K562 (cell line): ENCODE data around the gene ARL10. TPM values are rescaled to one million over a fixed set of nuclear protein-coding genes. Genes with fewer than 3 reads are reported as not detected.

Source experiments
- ARID2 ChIP-seq: fragments of 450-650 bp; IDR thresholded peaks from 2 replicates; pipeline ENCODE4 v1.6.1; 2017; ENCODE audit warnings: antibody characterized with exemption, mild to moderate bottlenecking
- C11orf30 ChIP-seq: fragments of 450-650 bp; IDR thresholded peaks from 2 replicates; pipeline ENCODE4 v1.6.1; 2016; ENCODE audit warnings: low read depth, mild to moderate bottlenecking
- CBFA2T3 ChIP-seq: fragments of 450-650 bp; IDR thresholded peaks from 2 replicates; pipeline ENCODE4 v1.6.1; 2017
- FOXJ2 ChIP-seq: fragments of 200-800 bp; sonication (Bioruptor generic); IDR thresholded peaks from 2 replicates; pipeline ENCODE4 v1.6.1; 2016; ENCODE audit warnings: missing genetic modification characterization, missing compliant biosample characterization
- GTF2A2 ChIP-seq: IDR thresholded peaks from 2 replicates; pipeline ENCODE4 v1.6.1; 2016; ENCODE audit warnings: mild to moderate bottlenecking, missing genetic modification characterization, missing compliant biosample characterization
- IRF2 ChIP-seq: sonication (generic); formaldehyde crosslinking; IDR thresholded peaks from 2 replicates; pipeline ENCODE4 v1.8.1; 2022; ENCODE audit warnings: mild to moderate bottlenecking, missing genetic modification reagents
- NCOA4 ChIP-seq: fragments of 450-650 bp; IDR thresholded peaks from 2 replicates; pipeline ENCODE4 v1.6.1; 2018; ENCODE audit warnings: mild to moderate bottlenecking; ENCODE audit not compliant: partially characterized antibody
- PREB ChIP-seq: sonication (generic); formaldehyde crosslinking; IDR thresholded peaks from 2 replicates; pipeline ENCODE4 v1.8.1; 2023; ENCODE audit warnings: mild to moderate bottlenecking, missing genetic modification reagents
- TRIM24 ChIP-seq, 2 experiments: fragments of 450-650 bp; IDR thresholded peaks; 2 replicates each; pipeline ENCODE4 v1.6.1; 2016
- XRCC5 ChIP-seq: fragments of 200-400 bp; formaldehyde crosslinking; IDR thresholded peaks from 2 replicates; pipeline ENCODE4 v1.6.1; 2017; ENCODE audit warnings: low read depth, mild to moderate bottlenecking, low read length
- ZBTB17 ChIP-seq: fragments of 450-650 bp; formaldehyde crosslinking; IDR thresholded peaks from 2 replicates; pipeline ENCODE4 v1.4.0; 2020; ENCODE audit warnings: mild to moderate bottlenecking
- ZNF398 ChIP-seq: fragments of 250-450 bp; sonication (Bioruptor Pico); IDR thresholded peaks from 2 replicates; pipeline ENCODE4 v1.8.0; 2021; ENCODE audit warnings: moderate library complexity, mild to moderate bottlenecking, inconsistent platforms
- ZNF586 ChIP-seq: fragments of 450-650 bp; formaldehyde crosslinking; conservative IDR thresholded peaks from 2 replicates; pipeline ENCODE4 v1.4.0; 2020; ENCODE audit warnings: mild to moderate bottlenecking, moderate library complexity
- polyA plus RNA-seq, 8 experiments: library from polyadenylated mRNA; depleted of rRNA in 4 of 8; stranded (reverse) in 5 of 8; unstranded in 3 of 8; fragments of >200 nt; fragmentation: Nextera tagmentation in 2 of 8; fragmentation: Illumina TruSeq in 1 of 8; extraction: Ambion mirVana in 2 of 8; extraction: Trizol in 1 of 8; gene quantifications; 2 replicates each; pipeline versions ENCODE4 v1.2.1 to v1.2.3, GENCODE V29; 2011 to 2014; ENCODE audit warnings: inconsistent platforms in 1 of 8, missing spikeins in 1 of 8
- total RNA-seq, 7 experiments: library from RNA; depleted of rRNA in 6 of 7; stranded (reverse); fragments of >200 nt in 6 of 7; fragmentation: Illumina TruSeq in 2 of 7; extraction: Trizol in 2 of 7; gene quantifications; 2 replicates each; pipeline versions ENCODE4 v1.2.1 to v1.2.3, GENCODE V29; 2011 to 2021; ENCODE audit warnings: low replicate concordance in 1 of 7
- TF ChIP-seq, protein P1 (sequence below): sonication (generic); formaldehyde crosslinking; IDR thresholded peaks from 2 replicates; pipeline ENCODE4 v1.8.1; 2023; ENCODE audit warnings: missing genetic modification reagents, mild to moderate bottlenecking, borderline replicate concordance
- TF ChIP-seq, protein P2 (sequence below): sonication (generic); formaldehyde crosslinking; IDR thresholded peaks from 2 replicates; pipeline ENCODE4 v1.4.0; 2020; ENCODE audit warnings: mild to moderate bottlenecking, missing genetic modification reagents
- TF ChIP-seq, protein P3 (sequence below): fragments of 450-650 bp; IDR thresholded peaks from 2 replicates; pipeline ENCODE4 v1.6.1; 2016; ENCODE audit warnings: antibody characterized with exemption

The ARL10 gene
- total and polyA plus RNA-seq, 9 of the 15 experiments (the other 6 are each of a cell fraction or from before 2014, with no cell fraction given): under 0.01 to 0.40 (median 0.34) TPM; not detected in 3

- TF ChIP-seq, protein P1, sequence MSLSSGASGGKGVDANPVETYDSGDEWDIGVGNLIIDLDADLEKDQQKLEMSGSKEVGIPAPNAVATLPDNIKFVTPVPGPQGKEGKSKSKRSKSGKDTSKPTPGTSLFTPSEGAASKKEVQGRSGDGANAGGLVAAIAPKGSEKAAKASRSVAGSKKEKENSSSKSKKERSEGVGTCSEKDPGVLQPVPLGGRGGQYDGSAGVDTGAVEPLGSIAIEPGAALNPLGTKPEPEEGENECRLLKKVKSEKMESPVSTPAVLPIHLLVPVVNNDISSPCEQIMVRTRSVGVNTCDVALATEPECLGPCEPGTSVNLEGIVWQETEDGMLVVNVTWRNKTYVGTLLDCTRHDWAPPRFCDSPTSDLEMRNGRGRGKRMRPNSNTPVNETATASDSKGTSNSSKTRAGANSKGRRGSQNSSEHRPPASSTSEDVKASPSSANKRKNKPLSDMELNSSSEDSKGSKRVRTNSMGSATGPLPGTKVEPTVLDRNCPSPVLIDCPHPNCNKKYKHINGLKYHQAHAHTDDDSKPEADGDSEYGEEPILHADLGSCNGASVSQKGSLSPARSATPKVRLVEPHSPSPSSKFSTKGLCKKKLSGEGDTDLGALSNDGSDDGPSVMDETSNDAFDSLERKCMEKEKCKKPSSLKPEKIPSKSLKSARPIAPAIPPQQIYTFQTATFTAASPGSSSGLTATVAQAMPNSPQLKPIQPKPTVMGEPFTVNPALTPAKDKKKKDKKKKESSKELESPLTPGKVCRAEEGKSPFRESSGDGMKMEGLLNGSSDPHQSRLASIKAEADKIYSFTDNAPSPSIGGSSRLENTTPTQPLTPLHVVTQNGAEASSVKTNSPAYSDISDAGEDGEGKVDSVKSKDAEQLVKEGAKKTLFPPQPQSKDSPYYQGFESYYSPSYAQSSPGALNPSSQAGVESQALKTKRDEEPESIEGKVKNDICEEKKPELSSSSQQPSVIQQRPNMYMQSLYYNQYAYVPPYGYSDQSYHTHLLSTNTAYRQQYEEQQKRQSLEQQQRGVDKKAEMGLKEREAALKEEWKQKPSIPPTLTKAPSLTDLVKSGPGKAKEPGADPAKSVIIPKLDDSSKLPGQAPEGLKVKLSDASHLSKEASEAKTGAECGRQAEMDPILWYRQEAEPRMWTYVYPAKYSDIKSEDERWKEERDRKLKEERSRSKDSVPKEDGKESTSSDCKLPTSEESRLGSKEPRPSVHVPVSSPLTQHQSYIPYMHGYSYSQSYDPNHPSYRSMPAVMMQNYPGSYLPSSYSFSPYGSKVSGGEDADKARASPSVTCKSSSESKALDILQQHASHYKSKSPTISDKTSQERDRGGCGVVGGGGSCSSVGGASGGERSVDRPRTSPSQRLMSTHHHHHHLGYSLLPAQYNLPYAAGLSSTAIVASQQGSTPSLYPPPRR (CRISPR knock-in tag): no peak
- TF ChIP-seq XRCC5: 0 out of 2 replicates have a peak, but pooled peaks have one; percentile 24
- no peak for TF ChIP-seq PREB (CRISPR knock-in tag)
- TF ChIP-seq TRIM24 (IDR thresholded peaks at IDR 0.05): no peak
- TF ChIP-seq NCOA4: no peak
- TF ChIP-seq FOXJ2: no peak; the same call in 1 of the 2 replicates
- no peak for TF ChIP-seq ZNF586 (CRISPR knock-in tag)
- TF ChIP-seq, protein P2, sequence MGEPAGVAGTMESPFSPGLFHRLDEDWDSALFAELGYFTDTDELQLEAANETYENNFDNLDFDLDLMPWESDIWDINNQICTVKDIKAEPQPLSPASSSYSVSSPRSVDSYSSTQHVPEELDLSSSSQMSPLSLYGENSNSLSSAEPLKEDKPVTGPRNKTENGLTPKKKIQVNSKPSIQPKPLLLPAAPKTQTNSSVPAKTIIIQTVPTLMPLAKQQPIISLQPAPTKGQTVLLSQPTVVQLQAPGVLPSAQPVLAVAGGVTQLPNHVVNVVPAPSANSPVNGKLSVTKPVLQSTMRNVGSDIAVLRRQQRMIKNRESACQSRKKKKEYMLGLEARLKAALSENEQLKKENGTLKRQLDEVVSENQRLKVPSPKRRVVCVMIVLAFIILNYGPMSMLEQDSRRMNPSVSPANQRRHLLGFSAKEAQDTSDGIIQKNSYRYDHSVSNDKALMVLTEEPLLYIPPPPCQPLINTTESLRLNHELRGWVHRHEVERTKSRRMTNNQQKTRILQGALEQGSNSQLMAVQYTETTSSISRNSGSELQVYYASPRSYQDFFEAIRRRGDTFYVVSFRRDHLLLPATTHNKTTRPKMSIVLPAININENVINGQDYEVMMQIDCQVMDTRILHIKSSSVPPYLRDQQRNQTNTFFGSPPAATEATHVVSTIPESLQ (CRISPR knock-in tag): no peak
- TF ChIP-seq ZNF398 (CRISPR knock-in tag): no peak
- TF ChIP-seq, protein P3, sequence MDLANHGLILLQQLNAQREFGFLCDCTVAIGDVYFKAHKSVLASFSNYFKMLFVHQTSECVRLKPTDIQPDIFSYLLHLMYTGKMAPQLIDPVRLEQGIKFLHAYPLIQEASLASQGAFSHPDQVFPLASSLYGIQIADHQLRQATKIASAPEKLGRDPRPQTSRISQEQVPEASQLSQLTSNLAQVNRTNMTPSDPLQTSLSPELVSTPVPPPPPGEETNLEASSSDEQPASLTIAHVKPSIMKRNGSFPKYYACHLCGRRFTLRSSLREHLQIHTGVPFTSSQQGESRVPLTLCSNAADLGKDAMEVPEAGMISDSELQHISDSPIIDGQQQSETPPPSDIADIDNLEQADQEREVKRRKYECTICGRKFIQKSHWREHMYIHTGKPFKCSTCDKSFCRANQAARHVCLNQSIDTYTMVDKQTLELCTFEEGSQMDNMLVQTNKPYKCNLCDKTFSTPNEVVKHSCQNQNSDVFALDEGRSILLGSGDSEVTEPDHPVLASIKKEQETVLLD: no peak
- TF ChIP-seq ARID2: no peak
- TF ChIP-seq C11orf30: no peak
- peak; percentile 19; the same call in 1 of the 2 replicates for TF ChIP-seq CBFA2T3
- no peak for TF ChIP-seq GTF2A2 (tag)
- TF ChIP-seq IRF2 (CRISPR knock-in tag): no peak
- no peak for TF ChIP-seq ZBTB17
Observed at GRCh38 chr5:176415952-176416924, 51.0 kb downstream of the ARL10 start, which contains the start of gene CLTB (continued).
